HepG2 (cell line): ENCODE measurements around the gene LAMA5. TPM values are rescaled to one million over a fixed set of nuclear protein-coding genes. Genes with fewer than 3 reads are reported as not detected.

Experiments used
- SUZ12 ChIP-seq: fragments of 150-350 bp; IDR thresholded peaks from 2 replicates; pipeline ENCODE4 v1.6.1; 2014; ENCODE audit warnings: low read depth, low read length
- polyA plus RNA-seq, 8 experiments: library from polyadenylated mRNA; depleted of rRNA in 3 of 8; stranded (reverse) in 7 of 8; unstranded in 1 of 8; fragments of >200 nt; fragmentation: Illumina TruSeq in 4 of 8; extraction: Trizol in 4 of 8; gene quantifications; 2 replicates each; pipeline versions ENCODE4 v1.2.1 to v1.2.3, GENCODE V29; 2011 to 2016; ENCODE audit warnings: low read depth in 4 of 8, missing spikeins in 1 of 8, mixed read lengths in 1 of 8; ENCODE audit not compliant: insufficient read depth in 1 of 8
- total RNA-seq, 5 experiments: library from RNA; depleted of rRNA; stranded (reverse); fragments of >200 nt; fragmentation: Illumina TruSeq; extraction: Trizol; gene quantifications; 2 replicates each; pipeline ENCODE4 v1.2.3, GENCODE V29; 2016; ENCODE audit warnings: low read depth in 1 of 5
- TF ChIP-seq, protein P1 (sequence below): sonication (generic); formaldehyde crosslinking; conservative IDR thresholded peaks from 2 replicates; pipeline ENCODE4 v1.8.0; 2022; ENCODE audit warnings: low read depth, missing genetic modification reagents
- TF ChIP-seq, protein P2 (sequence below): sonication (generic); formaldehyde crosslinking; IDR thresholded peaks from 2 replicates; pipeline ENCODE4 v1.8.0; 2022; ENCODE audit warnings: missing genetic modification reagents, low read depth, mild to moderate bottlenecking, borderline replicate concordance
- TF ChIP-seq, protein P3 (sequence below): sonication (generic); formaldehyde crosslinking; conservative IDR thresholded peaks from 2 replicates; pipeline ENCODE4 v1.4.0; 2020; ENCODE audit warnings: missing genetic modification reagents
- TF ChIP-seq, protein P4 (sequence below): sonication (generic); formaldehyde crosslinking; IDR thresholded peaks from 2 replicates; pipeline ENCODE4 v1.4.0; 2020; ENCODE audit warnings: mild to moderate bottlenecking, missing genetic modification reagents
- TF ChIP-seq, protein P5 (sequence below): sonication (generic); formaldehyde crosslinking; IDR thresholded peaks from 2 replicates; pipeline ENCODE4 v1.9.0; 2021; ENCODE audit warnings: missing genetic modification reagents, borderline replicate concordance
- TF ChIP-seq, protein P6 (sequence below): sonication (generic); formaldehyde crosslinking; IDR thresholded peaks from 2 replicates; pipeline ENCODE4 v1.4.0; 2020; ENCODE audit warnings: missing genetic modification reagents

LAMA5 gene
- total and polyA plus RNA-seq, 2 of the 13 experiments (the other 11 are each of a cell fraction or from before 2014, with no cell fraction given), result 21.0 to 44.7 TPM

DNA sequence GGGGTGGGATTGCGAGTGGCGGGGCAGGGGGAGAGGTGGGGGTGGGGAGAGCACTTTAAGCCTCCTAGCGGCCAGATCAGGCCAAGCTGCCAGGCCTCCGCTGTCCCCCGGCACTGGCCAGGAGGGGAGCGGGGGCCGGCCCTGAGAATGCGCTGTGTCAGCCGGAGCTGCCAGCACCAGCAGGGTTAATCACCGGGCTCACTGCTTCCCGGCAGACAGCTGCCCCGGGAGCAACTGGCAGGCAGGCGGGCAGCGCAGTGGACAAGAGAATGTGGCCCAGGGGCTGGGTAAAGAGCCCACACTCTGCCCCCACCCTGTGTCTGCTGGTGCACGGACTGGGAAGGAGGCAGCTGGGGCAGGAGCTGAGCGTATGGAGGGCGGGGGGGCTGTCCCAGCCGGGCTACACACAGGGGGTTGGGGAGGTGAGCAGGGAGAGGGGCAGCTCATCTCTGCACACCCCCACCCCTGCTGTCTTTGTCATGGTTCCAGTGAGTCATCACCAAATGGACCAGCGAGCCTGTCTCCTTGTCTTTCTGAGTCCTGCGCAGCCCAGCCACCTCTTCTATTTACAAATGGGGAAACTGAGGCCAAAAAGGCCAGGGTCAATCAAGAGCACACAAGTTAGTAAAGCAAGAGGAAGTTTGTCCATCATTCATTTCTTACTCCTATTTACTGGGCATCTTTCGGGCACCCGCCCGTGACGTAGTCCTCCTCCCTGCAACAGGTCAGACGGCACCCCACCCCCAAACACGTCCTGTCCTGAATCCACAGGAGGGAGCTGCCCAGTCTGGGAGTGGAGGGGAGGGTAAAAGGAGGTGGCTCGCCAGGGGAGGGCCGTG, 2.1 kb upstream of the LAMA5 start (continued):
- TF ChIP-seq, protein P1, sequence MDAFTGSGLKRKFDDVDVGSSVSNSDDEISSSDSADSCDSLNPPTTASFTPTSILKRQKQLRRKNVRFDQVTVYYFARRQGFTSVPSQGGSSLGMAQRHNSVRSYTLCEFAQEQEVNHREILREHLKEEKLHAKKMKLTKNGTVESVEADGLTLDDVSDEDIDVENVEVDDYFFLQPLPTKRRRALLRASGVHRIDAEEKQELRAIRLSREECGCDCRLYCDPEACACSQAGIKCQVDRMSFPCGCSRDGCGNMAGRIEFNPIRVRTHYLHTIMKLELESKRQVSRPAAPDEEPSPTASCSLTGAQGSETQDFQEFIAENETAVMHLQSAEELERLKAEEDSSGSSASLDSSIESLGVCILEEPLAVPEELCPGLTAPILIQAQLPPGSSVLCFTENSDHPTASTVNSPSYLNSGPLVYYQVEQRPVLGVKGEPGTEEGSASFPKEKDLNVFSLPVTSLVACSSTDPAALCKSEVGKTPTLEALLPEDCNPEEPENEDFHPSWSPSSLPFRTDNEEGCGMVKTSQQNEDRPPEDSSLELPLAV (CRISPR knock-in tag), result no peak
- TF ChIP-seq, protein P2, sequence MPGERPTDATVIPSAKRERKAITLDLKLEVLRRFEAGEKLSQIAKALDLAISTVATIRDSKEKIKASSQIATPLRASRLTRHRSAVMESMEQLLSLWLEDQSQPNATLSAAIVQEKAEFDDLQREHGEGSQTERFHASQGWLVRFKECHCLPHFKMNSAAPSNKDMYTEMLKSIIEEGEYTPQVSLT, result no peak
- TF ChIP-seq, protein P3, sequence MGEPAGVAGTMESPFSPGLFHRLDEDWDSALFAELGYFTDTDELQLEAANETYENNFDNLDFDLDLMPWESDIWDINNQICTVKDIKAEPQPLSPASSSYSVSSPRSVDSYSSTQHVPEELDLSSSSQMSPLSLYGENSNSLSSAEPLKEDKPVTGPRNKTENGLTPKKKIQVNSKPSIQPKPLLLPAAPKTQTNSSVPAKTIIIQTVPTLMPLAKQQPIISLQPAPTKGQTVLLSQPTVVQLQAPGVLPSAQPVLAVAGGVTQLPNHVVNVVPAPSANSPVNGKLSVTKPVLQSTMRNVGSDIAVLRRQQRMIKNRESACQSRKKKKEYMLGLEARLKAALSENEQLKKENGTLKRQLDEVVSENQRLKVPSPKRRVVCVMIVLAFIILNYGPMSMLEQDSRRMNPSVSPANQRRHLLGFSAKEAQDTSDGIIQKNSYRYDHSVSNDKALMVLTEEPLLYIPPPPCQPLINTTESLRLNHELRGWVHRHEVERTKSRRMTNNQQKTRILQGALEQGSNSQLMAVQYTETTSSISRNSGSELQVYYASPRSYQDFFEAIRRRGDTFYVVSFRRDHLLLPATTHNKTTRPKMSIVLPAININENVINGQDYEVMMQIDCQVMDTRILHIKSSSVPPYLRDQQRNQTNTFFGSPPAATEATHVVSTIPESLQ (CRISPR knock-in tag), result no peak
- TF ChIP-seq SUZ12, result no peak
- TF ChIP-seq, protein P4, sequence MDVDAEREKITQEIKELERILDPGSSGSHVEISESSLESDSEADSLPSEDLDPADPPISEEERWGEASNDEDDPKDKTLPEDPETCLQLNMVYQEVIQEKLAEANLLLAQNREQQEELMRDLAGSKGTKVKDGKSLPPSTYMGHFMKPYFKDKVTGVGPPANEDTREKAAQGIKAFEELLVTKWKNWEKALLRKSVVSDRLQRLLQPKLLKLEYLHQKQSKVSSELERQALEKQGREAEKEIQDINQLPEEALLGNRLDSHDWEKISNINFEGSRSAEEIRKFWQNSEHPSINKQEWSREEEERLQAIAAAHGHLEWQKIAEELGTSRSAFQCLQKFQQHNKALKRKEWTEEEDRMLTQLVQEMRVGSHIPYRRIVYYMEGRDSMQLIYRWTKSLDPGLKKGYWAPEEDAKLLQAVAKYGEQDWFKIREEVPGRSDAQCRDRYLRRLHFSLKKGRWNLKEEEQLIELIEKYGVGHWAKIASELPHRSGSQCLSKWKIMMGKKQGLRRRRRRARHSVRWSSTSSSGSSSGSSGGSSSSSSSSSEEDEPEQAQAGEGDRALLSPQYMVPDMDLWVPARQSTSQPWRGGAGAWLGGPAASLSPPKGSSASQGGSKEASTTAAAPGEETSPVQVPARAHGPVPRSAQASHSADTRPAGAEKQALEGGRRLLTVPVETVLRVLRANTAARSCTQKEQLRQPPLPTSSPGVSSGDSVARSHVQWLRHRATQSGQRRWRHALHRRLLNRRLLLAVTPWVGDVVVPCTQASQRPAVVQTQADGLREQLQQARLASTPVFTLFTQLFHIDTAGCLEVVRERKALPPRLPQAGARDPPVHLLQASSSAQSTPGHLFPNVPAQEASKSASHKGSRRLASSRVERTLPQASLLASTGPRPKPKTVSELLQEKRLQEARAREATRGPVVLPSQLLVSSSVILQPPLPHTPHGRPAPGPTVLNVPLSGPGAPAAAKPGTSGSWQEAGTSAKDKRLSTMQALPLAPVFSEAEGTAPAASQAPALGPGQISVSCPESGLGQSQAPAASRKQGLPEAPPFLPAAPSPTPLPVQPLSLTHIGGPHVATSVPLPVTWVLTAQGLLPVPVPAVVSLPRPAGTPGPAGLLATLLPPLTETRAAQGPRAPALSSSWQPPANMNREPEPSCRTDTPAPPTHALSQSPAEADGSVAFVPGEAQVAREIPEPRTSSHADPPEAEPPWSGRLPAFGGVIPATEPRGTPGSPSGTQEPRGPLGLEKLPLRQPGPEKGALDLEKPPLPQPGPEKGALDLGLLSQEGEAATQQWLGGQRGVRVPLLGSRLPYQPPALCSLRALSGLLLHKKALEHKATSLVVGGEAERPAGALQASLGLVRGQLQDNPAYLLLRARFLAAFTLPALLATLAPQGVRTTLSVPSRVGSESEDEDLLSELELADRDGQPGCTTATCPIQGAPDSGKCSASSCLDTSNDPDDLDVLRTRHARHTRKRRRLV (CRISPR knock-in tag), result no peak
- TF ChIP-seq, protein P5, sequence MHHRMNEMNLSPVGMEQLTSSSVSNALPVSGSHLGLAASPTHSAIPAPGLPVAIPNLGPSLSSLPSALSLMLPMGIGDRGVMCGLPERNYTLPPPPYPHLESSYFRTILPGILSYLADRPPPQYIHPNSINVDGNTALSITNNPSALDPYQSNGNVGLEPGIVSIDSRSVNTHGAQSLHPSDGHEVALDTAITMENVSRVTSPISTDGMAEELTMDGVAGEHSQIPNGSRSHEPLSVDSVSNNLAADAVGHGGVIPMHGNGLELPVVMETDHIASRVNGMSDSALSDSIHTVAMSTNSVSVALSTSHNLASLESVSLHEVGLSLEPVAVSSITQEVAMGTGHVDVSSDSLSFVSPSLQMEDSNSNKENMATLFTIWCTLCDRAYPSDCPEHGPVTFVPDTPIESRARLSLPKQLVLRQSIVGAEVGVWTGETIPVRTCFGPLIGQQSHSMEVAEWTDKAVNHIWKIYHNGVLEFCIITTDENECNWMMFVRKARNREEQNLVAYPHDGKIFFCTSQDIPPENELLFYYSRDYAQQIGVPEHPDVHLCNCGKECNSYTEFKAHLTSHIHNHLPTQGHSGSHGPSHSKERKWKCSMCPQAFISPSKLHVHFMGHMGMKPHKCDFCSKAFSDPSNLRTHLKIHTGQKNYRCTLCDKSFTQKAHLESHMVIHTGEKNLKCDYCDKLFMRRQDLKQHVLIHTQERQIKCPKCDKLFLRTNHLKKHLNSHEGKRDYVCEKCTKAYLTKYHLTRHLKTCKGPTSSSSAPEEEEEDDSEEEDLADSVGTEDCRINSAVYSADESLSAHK (CRISPR knock-in tag), result peak; percentile 42; the same call in 1 of the 2 replicates
- TF ChIP-seq, protein P6, sequence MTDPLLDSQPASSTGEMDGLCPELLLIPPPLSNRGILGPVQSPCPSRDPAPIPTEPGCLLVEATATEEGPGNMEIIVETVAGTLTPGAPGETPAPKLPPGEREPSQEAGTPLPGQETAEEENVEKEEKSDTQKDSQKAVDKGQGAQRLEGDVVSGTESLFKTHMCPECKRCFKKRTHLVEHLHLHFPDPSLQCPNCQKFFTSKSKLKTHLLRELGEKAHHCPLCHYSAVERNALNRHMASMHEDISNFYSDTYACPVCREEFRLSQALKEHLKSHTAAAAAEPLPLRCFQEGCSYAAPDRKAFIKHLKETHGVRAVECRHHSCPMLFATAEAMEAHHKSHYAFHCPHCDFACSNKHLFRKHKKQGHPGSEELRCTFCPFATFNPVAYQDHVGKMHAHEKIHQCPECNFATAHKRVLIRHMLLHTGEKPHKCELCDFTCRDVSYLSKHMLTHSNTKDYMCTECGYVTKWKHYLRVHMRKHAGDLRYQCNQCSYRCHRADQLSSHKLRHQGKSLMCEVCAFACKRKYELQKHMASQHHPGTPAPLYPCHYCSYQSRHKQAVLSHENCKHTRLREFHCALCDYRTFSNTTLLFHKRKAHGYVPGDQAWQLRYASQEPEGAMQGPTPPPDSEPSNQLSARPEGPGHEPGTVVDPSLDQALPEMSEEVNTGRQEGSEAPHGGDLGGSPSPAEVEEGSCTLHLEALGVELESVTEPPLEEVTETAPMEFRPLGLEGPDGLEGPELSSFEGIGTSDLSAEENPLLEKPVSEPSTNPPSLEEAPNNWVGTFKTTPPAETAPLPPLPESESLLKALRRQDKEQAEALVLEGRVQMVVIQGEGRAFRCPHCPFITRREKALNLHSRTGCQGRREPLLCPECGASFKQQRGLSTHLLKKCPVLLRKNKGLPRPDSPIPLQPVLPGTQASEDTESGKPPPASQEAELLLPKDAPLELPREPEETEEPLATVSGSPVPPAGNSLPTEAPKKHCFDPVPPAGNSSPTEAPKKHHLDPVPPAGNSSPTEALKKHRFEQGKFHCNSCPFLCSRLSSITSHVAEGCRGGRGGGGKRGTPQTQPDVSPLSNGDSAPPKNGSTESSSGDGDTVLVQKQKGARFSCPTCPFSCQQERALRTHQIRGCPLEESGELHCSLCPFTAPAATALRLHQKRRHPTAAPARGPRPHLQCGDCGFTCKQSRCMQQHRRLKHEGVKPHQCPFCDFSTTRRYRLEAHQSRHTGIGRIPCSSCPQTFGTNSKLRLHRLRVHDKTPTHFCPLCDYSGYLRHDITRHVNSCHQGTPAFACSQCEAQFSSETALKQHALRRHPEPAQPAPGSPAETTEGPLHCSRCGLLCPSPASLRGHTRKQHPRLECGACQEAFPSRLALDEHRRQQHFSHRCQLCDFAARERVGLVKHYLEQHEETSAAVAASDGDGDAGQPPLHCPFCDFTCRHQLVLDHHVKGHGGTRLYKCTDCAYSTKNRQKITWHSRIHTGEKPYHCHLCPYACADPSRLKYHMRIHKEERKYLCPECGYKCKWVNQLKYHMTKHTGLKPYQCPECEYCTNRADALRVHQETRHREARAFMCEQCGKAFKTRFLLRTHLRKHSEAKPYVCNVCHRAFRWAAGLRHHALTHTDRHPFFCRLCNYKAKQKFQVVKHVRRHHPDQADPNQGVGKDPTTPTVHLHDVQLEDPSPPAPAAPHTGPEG, result no peak; the same call in 1 of the 2 replicates
